ENCODE results near the gene MARCKSL1. TPM values are rescaled to one million over a fixed set of nuclear protein-coding genes. Genes with fewer than 3 reads are reported as not detected.

Gene MARCKSL1
- total RNA-seq, 2 donors from 2014 or later = 34.5 to 53.9 TPM

- ATAC-seq = peak; percentile 1 to 6
- intact Hi-C loops (cut with DNase I) = no loop called here
- peak; percentile 45 for DNase-seq
Observed at GRCh38 chr1:32336591-32336932, 529 bp upstream of the MARCKSL1 start.

GRCh38 chr1:32335535-32335789 is 571 bp downstream of the MARCKSL1 start:
- intact Hi-C loops (cut with DNase I) = no loop called here

DNA sequence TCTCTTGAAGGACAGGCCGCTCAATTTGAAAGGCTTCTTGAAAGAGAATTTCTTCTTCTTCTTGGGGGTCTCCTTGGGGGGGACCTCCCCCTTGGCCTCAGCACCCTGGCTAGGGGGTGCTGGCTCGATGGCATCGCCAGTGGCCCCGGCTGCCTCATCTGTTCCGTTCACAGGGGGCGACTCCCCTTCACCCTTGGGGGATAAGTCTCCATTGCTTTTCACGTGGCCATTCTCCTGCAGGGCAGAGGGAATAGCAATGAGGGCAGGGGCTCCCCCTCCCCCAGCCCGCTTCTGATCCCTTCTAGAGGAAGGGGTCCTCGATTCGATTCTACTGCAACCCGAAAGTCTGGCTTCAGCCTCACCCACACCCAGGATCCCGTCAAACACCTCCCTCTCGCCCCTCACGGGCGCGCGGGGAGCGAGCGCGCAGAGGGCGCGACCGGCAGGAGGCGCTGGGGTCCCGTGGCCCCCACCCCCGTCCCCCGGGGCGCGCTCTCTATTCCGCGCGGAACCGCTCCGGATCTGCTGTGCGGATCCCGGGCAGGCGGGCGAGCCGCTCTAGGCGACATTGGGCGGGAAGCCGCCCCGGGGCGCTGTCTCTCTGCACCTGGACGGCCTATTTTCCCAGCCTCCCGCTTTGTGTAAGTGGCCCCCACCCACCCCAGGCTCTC is 1.0 kb downstream of the MARCKSL1 start:
- DNase-seq = peak; percentile 68
- peak; percentile 32 to 58 for ATAC-seq
- intact Hi-C loops (cut with DNase I) = no loop called here

More at GRCh38 chr1:32335535-32335789, 571 bp downstream of the MARCKSL1 start:
- ATAC-seq = peak in 1 of 2 donors; percentile 19
- no peak for DNase-seq

DNA sequence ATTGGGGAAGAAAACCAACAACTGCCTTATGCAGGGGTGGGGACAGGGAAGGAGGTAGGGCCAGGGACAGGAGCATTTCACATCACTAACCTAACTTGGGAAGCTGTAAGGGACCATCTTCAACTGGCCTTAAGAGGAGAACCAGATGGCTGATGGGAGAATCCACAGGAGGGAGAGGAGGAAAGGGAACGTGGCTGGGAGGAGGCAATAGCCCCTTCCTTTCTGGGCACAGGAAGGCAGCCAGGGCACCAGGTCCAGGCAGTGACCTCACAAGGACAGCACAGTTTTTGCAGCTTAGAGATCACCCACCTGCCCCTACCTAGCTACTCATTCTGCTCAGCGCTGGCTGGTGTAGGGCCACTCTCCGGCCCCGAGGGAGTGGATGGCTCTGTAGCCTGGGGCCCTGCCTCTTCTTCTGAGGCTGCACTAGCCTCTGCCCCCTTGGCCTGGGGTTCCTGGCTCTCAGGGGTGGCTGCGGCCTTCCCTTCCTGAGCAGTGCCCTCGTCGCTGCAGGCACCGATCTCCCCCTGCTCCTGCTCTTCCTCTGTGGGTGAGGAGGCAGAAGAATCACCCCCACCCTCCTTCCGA is 1.7 kb downstream of the MARCKSL1 start:
- intact Hi-C loops (cut with DNase I) = no loop called here
- ATAC-seq (no peak), DNase-seq (no peak)

- DNase-seq (no peak), ATAC-seq (no peak)
- intact Hi-C loops (cut with DNase I) = no loop called here
Observed at GRCh38 chr1:32333251-32333963, 2.6 kb downstream of the MARCKSL1 start.

- ATAC-seq (no peak), DNase-seq (no peak)
- intact Hi-C loops (cut with DNase I) = no loop called here
Observed at GRCh38 chr1:32332290-32333079, 3.5 kb downstream of the MARCKSL1 start.

- intact Hi-C loops (cut with DNase I) = no loop called here
- no peak for ATAC-seq
- no peak for DNase-seq
Observed at GRCh38 chr1:32331549-32331948, 4.5 kb downstream of the MARCKSL1 start.

- ATAC-seq = no peak
- DNase-seq = no peak
- intact Hi-C loops (cut with DNase I) = no loop called here
Observed at GRCh38 chr1:32330558-32331151, 5.4 kb downstream of the MARCKSL1 start.

- DNase-seq (no peak), ATAC-seq (no peak)
- intact Hi-C loops (cut with DNase I) = no loop called here
Observed at GRCh38 chr1:32329931-32330466, 6.0 kb downstream of the MARCKSL1 start.

GRCh38 chr1:32327204-32327603 is 8.8 kb downstream of the MARCKSL1 start:
- no peak for ATAC-seq
- no peak for DNase-seq
- intact Hi-C loops (cut with DNase I) = no loop called here

- intact Hi-C loops (cut with DNase I) = no loop called here
- DNase-seq (no peak), ATAC-seq (peak; percentile 25 to 59)
Observed at GRCh38 chr1:32321712-32322291, 14.2 kb downstream of the MARCKSL1 start.

GRCh38 chr1:32318127-32318869 is 17.7 kb downstream of the MARCKSL1 start:
- DNase-seq (no peak), ATAC-seq (no peak)
- intact Hi-C loops (cut with DNase I) = loop anchor here in 1 of 2 donors (5.0 kb wide), 1 partner anchor 101 kb away; no protein-coding TSS in a partner anchor

GRCh38 chr1:32316903-32317277 is 19.1 kb downstream of the MARCKSL1 start:
- ATAC-seq (no peak), DNase-seq (no peak)
- intact Hi-C loops (cut with DNase I) = loop anchor here in 1 of 2 donors (5.0 kb wide), 1 partner anchor 100 kb away; no protein-coding TSS in a partner anchor

GRCh38 chr1:32311709-32312393 is 24.2 kb downstream of the MARCKSL1 start:
- ATAC-seq (no peak), DNase-seq (no peak)
- intact Hi-C loops (cut with DNase I) = no loop called here

DNA sequence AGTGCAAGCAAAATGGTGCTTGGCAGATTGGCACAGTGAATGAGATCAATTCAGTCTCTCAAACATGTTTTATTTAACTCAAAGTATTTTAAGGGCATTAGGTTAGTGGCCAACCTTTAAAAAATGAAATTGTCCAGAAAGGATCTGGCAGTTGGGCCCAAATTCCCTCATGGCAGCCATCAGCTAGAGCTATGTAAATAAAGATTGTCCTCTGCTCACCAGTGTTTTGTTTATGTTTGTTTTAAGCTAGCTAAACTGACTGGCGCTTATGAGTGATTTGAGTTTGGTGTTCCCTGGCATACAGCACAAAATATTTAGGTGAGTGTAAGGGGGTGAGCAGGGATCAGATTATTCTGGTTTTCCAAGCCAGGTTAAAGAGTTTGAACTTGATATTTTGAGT is 26.1 kb downstream of the MARCKSL1 start:
- DNase-seq (no peak), ATAC-seq (no peak)
- intact Hi-C loops (cut with DNase I) = no loop called here

DNA sequence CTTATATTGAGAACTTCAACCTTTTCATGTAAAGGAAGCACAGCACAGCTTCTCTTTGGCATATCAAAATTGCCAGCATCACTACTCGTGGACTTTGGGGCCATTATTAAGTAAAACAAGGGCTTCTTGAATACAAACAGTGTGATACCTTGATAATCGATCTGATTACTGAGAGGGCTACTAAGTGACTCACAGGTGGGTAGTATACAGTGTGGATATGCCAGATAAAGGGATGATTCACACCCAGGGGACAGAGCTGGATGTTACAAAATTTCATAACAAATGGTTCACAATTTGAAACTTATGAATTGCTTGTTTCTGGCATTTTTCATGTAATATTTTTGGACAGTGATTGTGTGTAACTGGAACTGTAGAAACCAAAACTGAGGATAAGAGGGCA is 28.7 kb downstream of the MARCKSL1 start:
- no peak for ATAC-seq
- no peak for DNase-seq
- intact Hi-C loops (cut with DNase I) = no loop called here

GRCh38 chr1:32305310-32305709 is 30.7 kb downstream of the MARCKSL1 start:
- intact Hi-C loops (cut with DNase I) = no loop called here
- DNase-seq (no peak), ATAC-seq (no peak)

All from left cardiac atrium (tissue), 4 donors.